GM18873 (cell line): ENCODE data around the gene BTBD6.
"Not testable (repeated sequence)": the region's sequence is repeated elsewhere in the genome, so short reads cannot be mapped to it uniquely, and the experiment has no call there.

Experiments used
- ATAC-seq: cut with Tn5 transposase; IDR thresholded peaks from one replicate; pipeline ENCODE4 v1.9.1; 2021; ENCODE audit warnings: mild to moderate bottlenecking, moderate library complexity, moderate number of reproducible peaks; ENCODE audit not compliant: unreplicated experiment, low FRiP score

BTBD6 gene

GRCh38 chr14:105261781-105262180, 13.4 kb downstream of the BTBD6 start:
- ATAC-seq, result no peak

- ATAC-seq, result no peak
These were observed 19.7 kb downstream of the BTBD6 start for GRCh38 chr14:105267820-105268548.

- no peak for ATAC-seq
These were observed 20.5 kb downstream of the BTBD6 start for GRCh38 chr14:105268736-105269354.

- ATAC-seq, result no peak
These were observed 21.1 kb downstream of the BTBD6 start for GRCh38 chr14:105269405-105269804.

GRCh38 chr14:105271224-105271890, 23.0 kb downstream of the BTBD6 start:
- no peak for ATAC-seq

- ATAC-seq, result no peak
These were observed 24.3 kb downstream of the BTBD6 start for GRCh38 chr14:105272623-105273022.

GRCh38 chr14:105273062-105273461, 24.7 kb downstream of the BTBD6 start:
- no peak for ATAC-seq

GRCh38 chr14:105274637-105275036, 26.3 kb downstream of the BTBD6 start:
- ATAC-seq, result no peak

GRCh38 chr14:105275267-105275946, 27.1 kb downstream of the BTBD6 start:
- ATAC-seq, result no peak

- ATAC-seq, result not testable (repeated sequence)
These were observed 29.1 kb downstream of the BTBD6 start for GRCh38 chr14:105277448-105277847.

GRCh38 chr14:105279642-105280361, 31.5 kb downstream of the BTBD6 start:
- ATAC-seq, result no peak

- ATAC-seq, result no peak
These were observed 32.2 kb downstream of the BTBD6 start for GRCh38 chr14:105280525-105280924.

GRCh38 chr14:105281371-105282097, 33.2 kb downstream of the BTBD6 start:
- ATAC-seq, result no peak

GRCh38 chr14:105282098-105282725, 33.9 kb downstream of the BTBD6 start:
- no peak for ATAC-seq

GRCh38 chr14:105283028-105283427, 34.7 kb downstream of the BTBD6 start:
- no peak for ATAC-seq

- ATAC-seq, result no peak
These were observed 35.6 kb downstream of the BTBD6 start for GRCh38 chr14:105283899-105284298.

GRCh38 chr14:105285174-105285573, 36.8 kb downstream of the BTBD6 start:
- no peak for ATAC-seq

GRCh38 chr14:105286759-105287144, 38.4 kb downstream of the BTBD6 start:
- no peak for ATAC-seq
